Activated CD4-positive, alpha-beta T cell treated with anti-CD3 and anti-CD28 coated beads, Interleukin-2, amount 10 ng/mL, durations not matched to agents 24 days and 14 days (primary cell): ENCODE data around the gene FOCAD. TPM values are rescaled to one million over a fixed set of nuclear protein-coding genes. Genes with fewer than 3 reads are reported as not detected.

Experiments
- DNase-seq: peaks from one replicate; pipeline ENCODE4 v3.0.0; 2022
- H3K27ac Mint-ChIP-seq: one replicate; pipeline ENCODE4 v1.8.0; 2022; ENCODE audit warnings: mild to moderate bottlenecking, mixed read lengths
- H3K27me3 Mint-ChIP-seq: one replicate; pipeline ENCODE4 v1.8.0; 2022; ENCODE audit warnings: mixed read lengths
- H3K36me3 Mint-ChIP-seq: one replicate; pipeline ENCODE4 v1.8.0; 2022; ENCODE audit warnings: low read depth, mild to moderate bottlenecking, mixed read lengths
- H3K4me1 Mint-ChIP-seq: one replicate; pipeline ENCODE4 v1.8.0; 2021; ENCODE audit warnings: mixed read lengths
- H3K4me3 Mint-ChIP-seq: one replicate; pipeline ENCODE4 v1.8.0; 2022; ENCODE audit warnings: mild to moderate bottlenecking, moderate library complexity, mixed read lengths
- H3K9me3 Mint-ChIP-seq: one replicate; pipeline ENCODE4 v1.8.0; 2021; ENCODE audit warnings: mixed read lengths
- intact Hi-C: fragments of 100-400 bp; cut with micrococcal nuclease; formaldehyde crosslinking; loops from one replicate; pipeline ENCODE4 v1.15.1; 2023
- total RNA-seq: library from RNA; stranded (reverse); gene quantifications from 2 replicates; pipeline ENCODE4 v1.2.3, GENCODE V29; 2022

FOCAD gene
- total RNA-seq, 1 donor from 2014 or later = 36.4 TPM

- no peak for DNase-seq
- H3K4me1 Mint-ChIP-seq = peaks cover 6% of the 10 kb centered on the region
- no peaks in the 10 kb centered on the region for H3K9me3 Mint-ChIP-seq
- intact Hi-C loops = no loop called here
- peaks cover 1% of the 10 kb centered on the region for H3K36me3 Mint-ChIP-seq
- no peak overlapping the region for H3K27ac Mint-ChIP-seq
- no peak overlapping the region for H3K4me3 Mint-ChIP-seq
- H3K27me3 Mint-ChIP-seq = no peaks in the 10 kb centered on the region
Measured at GRCh38 chr9:20694248-20694647, 10.2 kb downstream of the FOCAD start.

GRCh38 chr9:20697021-20697719, 13.1 kb downstream of the FOCAD start:
- no peaks in the 10 kb centered on the region for H3K27me3 Mint-ChIP-seq
- H3K4me1 Mint-ChIP-seq = peaks cover 6% of the 10 kb centered on the region
- no peak overlapping the region for H3K27ac Mint-ChIP-seq
- peaks cover 1% of the 10 kb centered on the region for H3K36me3 Mint-ChIP-seq
- H3K9me3 Mint-ChIP-seq = no peaks in the 10 kb centered on the region
- intact Hi-C loops = no loop called here
- no peak overlapping the region for H3K4me3 Mint-ChIP-seq
- no peak for DNase-seq

GRCh38 chr9:20698782-20699181, 14.7 kb downstream of the FOCAD start:
- peaks cover 1% of the 10 kb centered on the region for H3K36me3 Mint-ChIP-seq
- no peak for DNase-seq
- no peak overlapping the region for H3K27ac Mint-ChIP-seq
- no peaks in the 10 kb centered on the region for H3K27me3 Mint-ChIP-seq
- H3K9me3 Mint-ChIP-seq = no peaks in the 10 kb centered on the region
- intact Hi-C loops = no loop called here
- H3K4me3 Mint-ChIP-seq = no peak overlapping the region
- H3K4me1 Mint-ChIP-seq = peaks cover 3% of the 10 kb centered on the region

GRCh38 chr9:20701060-20701459, 17.0 kb downstream of the FOCAD start:
- no peaks in the 10 kb centered on the region for H3K9me3 Mint-ChIP-seq
- no peak for DNase-seq
- no peaks in the 10 kb centered on the region for H3K27me3 Mint-ChIP-seq
- H3K4me1 Mint-ChIP-seq = peaks cover 3% of the 10 kb centered on the region
- peaks cover 2% of the 10 kb centered on the region for H3K36me3 Mint-ChIP-seq
- no peak overlapping the region for H3K4me3 Mint-ChIP-seq
- intact Hi-C loops = no loop called here
- H3K27ac Mint-ChIP-seq = no peak overlapping the region

- Mint-ChIP-seq H3K36me3 (peaks cover 7% of the 10 kb centered on the region), H3K27ac (no peak overlapping the region), H3K4me3 (no peak overlapping the region), H3K9me3 (no peaks in the 10 kb centered on the region), H3K27me3 (no peaks in the 10 kb centered on the region), H3K4me1 (peaks cover 3% of the 10 kb centered on the region)
- intact Hi-C loops = no loop called here
- DNase-seq = no peak
Measured at GRCh38 chr9:20702570-20702969, 18.5 kb downstream of the FOCAD start.

GRCh38 chr9:20703146-20703545, 19.1 kb downstream of the FOCAD start:
- Mint-ChIP-seq H3K9me3 (no peaks in the 10 kb centered on the region), H3K4me1 (peaks cover 3% of the 10 kb centered on the region), H3K36me3 (peaks cover 7% of the 10 kb centered on the region), H3K27ac (no peak overlapping the region), H3K4me3 (no peak overlapping the region), H3K27me3 (no peaks in the 10 kb centered on the region)
- DNase-seq = no peak
- intact Hi-C loops = no loop called here

- no peaks in the 10 kb centered on the region for H3K4me1 Mint-ChIP-seq
- no peak for DNase-seq
- no peaks in the 10 kb centered on the region for H3K9me3 Mint-ChIP-seq
- H3K4me3 Mint-ChIP-seq = no peak overlapping the region
- intact Hi-C loops = loop anchor here (5.0 kb wide), 1 partner anchor 40 kb away; no protein-coding TSS in a partner anchor
- H3K27me3 Mint-ChIP-seq = no peaks in the 10 kb centered on the region
- H3K27ac Mint-ChIP-seq = no peak overlapping the region
- H3K36me3 Mint-ChIP-seq = peaks cover 7% of the 10 kb centered on the region
Measured at GRCh38 chr9:20707708-20708107, 23.6 kb downstream of the FOCAD start.

- H3K9me3 Mint-ChIP-seq = peaks cover 4% of the 10 kb centered on the region
- DNase-seq = no peak
- peaks cover 9% of the 10 kb centered on the region for H3K4me1 Mint-ChIP-seq
- no peak overlapping the region for H3K27ac Mint-ChIP-seq
- no peak overlapping the region for H3K4me3 Mint-ChIP-seq
- peaks cover 15% of the 10 kb centered on the region for H3K36me3 Mint-ChIP-seq
- intact Hi-C loops = no loop called here
- no peaks in the 10 kb centered on the region for H3K27me3 Mint-ChIP-seq
Measured at GRCh38 chr9:20713172-20713571, 29.1 kb downstream of the FOCAD start.

GRCh38 chr9:20714442-20715415, 30.7 kb downstream of the FOCAD start:
- no peaks in the 10 kb centered on the region for H3K27me3 Mint-ChIP-seq
- peaks cover 4% of the 10 kb centered on the region for H3K9me3 Mint-ChIP-seq
- peaks cover 9% of the 10 kb centered on the region for H3K4me1 Mint-ChIP-seq
- H3K4me3 Mint-ChIP-seq = no peak overlapping the region
- H3K27ac Mint-ChIP-seq = no peak overlapping the region
- intact Hi-C loops = no loop called here
- peaks cover 22% of the 10 kb centered on the region for H3K36me3 Mint-ChIP-seq
- DNase-seq = no peak

GRCh38 chr9:20722221-20722620, 38.2 kb downstream of the FOCAD start:
- Mint-ChIP-seq H3K4me3 (no peak overlapping the region), H3K27me3 (no peaks in the 10 kb centered on the region), H3K4me1 (peaks cover 16% of the 10 kb centered on the region), H3K9me3 (no peaks in the 10 kb centered on the region), H3K27ac (peak overlapping the region; percentile 19), H3K36me3 (peaks cover 47% of the 10 kb centered on the region)
- no peak for DNase-seq
- intact Hi-C loops = no loop called here

GRCh38 chr9:20725675-20726074, 41.6 kb downstream of the FOCAD start:
- H3K27ac Mint-ChIP-seq = no peak overlapping the region
- no peak for DNase-seq
- H3K27me3 Mint-ChIP-seq = no peaks in the 10 kb centered on the region
- H3K9me3 Mint-ChIP-seq = no peaks in the 10 kb centered on the region
- peaks cover 33% of the 10 kb centered on the region for H3K36me3 Mint-ChIP-seq
- H3K4me1 Mint-ChIP-seq = peaks cover 16% of the 10 kb centered on the region
- peak overlapping the region; percentile 65 for H3K4me3 Mint-ChIP-seq
- intact Hi-C loops = no loop called here

GRCh38 chr9:20726144-20726543, 42.1 kb downstream of the FOCAD start:
- intact Hi-C loops = no loop called here
- Mint-ChIP-seq H3K27ac (no peak overlapping the region), H3K36me3 (peaks cover 31% of the 10 kb centered on the region), H3K4me3 (peak overlapping the region; percentile 65), H3K27me3 (no peaks in the 10 kb centered on the region), H3K9me3 (no peaks in the 10 kb centered on the region), H3K4me1 (peaks cover 16% of the 10 kb centered on the region)
- DNase-seq = no peak

GRCh38 chr9:20728493-20729220, 44.6 kb downstream of the FOCAD start:
- no peak overlapping the region for H3K27ac Mint-ChIP-seq
- DNase-seq = no peak
- H3K9me3 Mint-ChIP-seq = no peaks in the 10 kb centered on the region
- H3K36me3 Mint-ChIP-seq = peaks cover 21% of the 10 kb centered on the region
- H3K27me3 Mint-ChIP-seq = no peaks in the 10 kb centered on the region
- peaks cover 16% of the 10 kb centered on the region for H3K4me1 Mint-ChIP-seq
- H3K4me3 Mint-ChIP-seq = no peak overlapping the region
- intact Hi-C loops = no loop called here

- no peak for DNase-seq
- peaks cover 18% of the 10 kb centered on the region for H3K36me3 Mint-ChIP-seq
- no peaks in the 10 kb centered on the region for H3K27me3 Mint-ChIP-seq
- no peak overlapping the region for H3K27ac Mint-ChIP-seq
- no peak overlapping the region for H3K4me3 Mint-ChIP-seq
- peaks cover 16% of the 10 kb centered on the region for H3K4me1 Mint-ChIP-seq
- intact Hi-C loops = no loop called here
- no peaks in the 10 kb centered on the region for H3K9me3 Mint-ChIP-seq
Measured at GRCh38 chr9:20729523-20729922, 45.5 kb downstream of the FOCAD start.
